SK-N-SH (cell line): Measurements from ENCODE around the gene LRP5. TPM values are rescaled to one million over a fixed set of nuclear protein-coding genes. Genes with fewer than 3 reads are reported as not detected.

ENCODE experiments used
- CTCF ChIA-PET: fragments of 300-600, 350-600 bp; formaldehyde crosslinking; extraction: SDS; loops from one replicate; lab custom pipeline; 2021; lab: Yijun Ruan, JAX
- POLR2A ChIA-PET: fragments of 350-600 bp; sonication (Branson Sonifier 250); formaldehyde crosslinking; extraction: SDS; loops from one replicate; lab custom pipeline; 2020; ENCODE audit warnings: antibody characterized with exemption, inconsistent platforms; lab: Yijun Ruan, JAX
- DNase-seq: peaks from one replicate; pipeline ENCODE4 v3.0.0; 2012
- H2AFZ ChIP-seq: fragments of 200-600 bp; sonication (generic); 2 replicates; pipeline ENCODE4 v1.8.1; 2016; ENCODE audit warnings: antibody characterized with exemption, mild to moderate bottlenecking, low read depth
- H3F3A ChIP-seq: fragments of 200-600 bp; sonication (generic); replicated peaks from 2 replicates; pipeline ENCODE3; 2016; ENCODE audit warnings: antibody characterized with exemption, mild to moderate bottlenecking; ENCODE audit not compliant: insufficient read depth
- H3K27ac ChIP-seq, 2 experiments: fragments of 200-500 bp in 1 of 2; fragments of 200-600 bp in 1 of 2; sonication (Bioruptor generic) in 1 of 2; sonication (generic), shearing (Covaris generic) in 1 of 2; 2 replicates each; pipeline versions ENCODE4 v1.5.1 to v1.6.1; 2014 to 2016; ENCODE audit warnings: low read depth in 2 of 2, inconsistent platforms in 1 of 2, low read length in 1 of 2, mild to moderate bottlenecking in 1 of 2, mixed read lengths in 1 of 2
- H3K27me3 ChIP-seq: fragments of 200-600 bp; sonication (generic), shearing (Covaris generic); 2 replicates; pipeline ENCODE4 v1.6.1; 2016; ENCODE audit warnings: mixed run types; ENCODE audit not compliant: insufficient read depth
- H3K36me3 ChIP-seq, 2 experiments: fragments of 200-500 bp in 1 of 2; fragments of 200-600 bp in 1 of 2; sonication (Bioruptor generic) in 1 of 2; sonication (generic) in 1 of 2; replicated peaks in 1 of 2; 2 replicates each; pipeline versions ENCODE3 to v1.5.1; 2014 to 2016; ENCODE audit warnings: low read length in 1 of 2, mild to moderate bottlenecking in 1 of 2; ENCODE audit not compliant: insufficient read depth in 2 of 2, control insufficient read depth in 1 of 2
- H3K4me1 ChIP-seq, 2 experiments: fragments of 200-500 bp in 1 of 2; fragments of 200-600 bp in 1 of 2; sonication (Bioruptor generic) in 1 of 2; sonication (generic), shearing (Covaris generic) in 1 of 2; 2 replicates each; pipeline versions ENCODE4 v1.5.1 to v1.6.1; 2014 to 2016; ENCODE audit warnings: low read depth in 1 of 2, low read length in 1 of 2, mixed run types in 1 of 2; ENCODE audit not compliant: insufficient read depth in 2 of 2, control insufficient read depth in 1 of 2
- H3K4me2 ChIP-seq: fragments of 200-600 bp; sonication (generic), shearing (Covaris generic); 2 replicates; pipeline ENCODE4 v1.6.1; 2017; ENCODE audit warnings: mixed run types
- H3K4me3 ChIP-seq, 2 experiments: fragments of 200-500 bp in 1 of 2; fragments of 200-600 bp in 1 of 2; sonication (Bioruptor generic) in 1 of 2; sonication (generic), shearing (Covaris generic) in 1 of 2; 2 replicates each; pipeline versions ENCODE4 v1.5.1 to v1.8.1; 2014 to 2016; ENCODE audit warnings: low read depth in 2 of 2, inconsistent platforms in 1 of 2, low read length in 1 of 2, mild to moderate bottlenecking in 1 of 2, mixed read lengths in 1 of 2, moderate library complexity in 1 of 2
- H3K79me2 ChIP-seq: fragments of 200-600 bp; sonication (generic); 2 replicates; pipeline ENCODE4 v1.8.1; 2017; ENCODE audit warnings: mild to moderate bottlenecking; ENCODE audit not compliant: insufficient read depth
- H3K9ac ChIP-seq: fragments of 200-600 bp; sonication (generic); 2 replicates; pipeline ENCODE4 v1.6.1; 2017; ENCODE audit warnings: mixed run types
- H3K9me2 ChIP-seq: fragments of 200-600 bp; sonication (generic); 2 replicates; pipeline ENCODE4 v1.6.1; 2017; ENCODE audit warnings: mixed run types
- H3K9me3 ChIP-seq: fragments of 200-600 bp; sonication (generic); 2 replicates; pipeline ENCODE4 v1.6.1; 2017; ENCODE audit warnings: mixed run types, mild to moderate bottlenecking, moderate library complexity
- H4K20me1 ChIP-seq: fragments of 200-600 bp; sonication (generic); 2 replicates; pipeline ENCODE4 v1.6.1; 2017; ENCODE audit warnings: mild to moderate bottlenecking, mixed run types; ENCODE audit not compliant: insufficient read depth
- ELF1 ChIP-seq: IDR thresholded peaks from 2 replicates; pipeline ENCODE4 v1.4.0; 2012
- EZH2phosphoT487 ChIP-seq: fragments of 200-600 bp; sonication (generic); IDR thresholded peaks from 2 replicates; pipeline ENCODE4 v1.6.1; 2017; ENCODE audit warnings: low read depth, mixed run types, mild to moderate bottlenecking, antibody characterized with exemption, moderate library complexity, borderline replicate concordance
- FOSL2 ChIP-seq: IDR thresholded peaks from 2 replicates; pipeline ENCODE4 v1.4.0; 2012; ENCODE audit warnings: low read depth, mild to moderate bottlenecking, moderate library complexity, borderline replicate concordance
- FOXJ3 ChIP-seq: sonication (generic); formaldehyde crosslinking; IDR thresholded peaks from 2 replicates; pipeline ENCODE4 v1.5.1; 2020; ENCODE audit warnings: mild to moderate bottlenecking, missing genetic modification reagents
- GABPA ChIP-seq: IDR thresholded peaks from 2 replicates; pipeline ENCODE4 v1.4.0; 2012; ENCODE audit warnings: low read depth, mild to moderate bottlenecking
- MEF2A ChIP-seq: IDR thresholded peaks from 2 replicates; pipeline ENCODE4 v1.4.0; 2012; ENCODE audit warnings: low read depth, borderline replicate concordance
- NRF1 ChIP-seq: IDR thresholded peaks from 2 replicates; pipeline ENCODE4 v1.6.1; 2012; ENCODE audit warnings: low read depth, mild to moderate bottlenecking, low read length
- POLR2AphosphoS5 ChIP-seq: IDR thresholded peaks from 2 replicates; pipeline ENCODE4 v1.6.1; 2012; ENCODE audit warnings: low read depth, low read length
- RAD21 ChIP-seq: IDR thresholded peaks from 2 replicates; pipeline ENCODE4 v1.6.1; 2012; ENCODE audit warnings: mild to moderate bottlenecking, low read length
- RCOR1 ChIP-seq: fragments of 150-350 bp; IDR thresholded peaks from 2 replicates; pipeline ENCODE4 v1.6.1; 2017; ENCODE audit warnings: antibody characterized with exemption, low read length
- REST ChIP-seq: IDR thresholded peaks from 2 replicates; pipeline ENCODE4 v1.6.1; 2012; ENCODE audit warnings: mild to moderate bottlenecking, low read depth, low read length, moderate library complexity
- RFX5 ChIP-seq: IDR thresholded peaks from 2 replicates; pipeline ENCODE4 v1.6.1; 2012; ENCODE audit warnings: mild to moderate bottlenecking, improper control_type of control experiment, low read length
- RXRA ChIP-seq: IDR thresholded peaks from 2 replicates; pipeline ENCODE4 v1.4.0; 2012; ENCODE audit warnings: low read depth, mild to moderate bottlenecking, borderline replicate concordance
- SMC3 ChIP-seq: IDR thresholded peaks from 2 replicates; pipeline ENCODE4 v1.6.1; 2012; ENCODE audit warnings: low read depth, low read length, improper control_type of control experiment
- TAF1 ChIP-seq: IDR thresholded peaks from 2 replicates; pipeline ENCODE4 v1.6.1; 2012; ENCODE audit warnings: low read depth, mild to moderate bottlenecking, low read length, moderate library complexity, borderline replicate concordance
- YY1 ChIP-seq: IDR thresholded peaks from 2 replicates; pipeline ENCODE4 v1.4.0; 2012; ENCODE audit warnings: low read depth, mild to moderate bottlenecking
- WGBS: methylation state at CpG from one replicate; pipeline ENCODE4 v1.1.6; 2017; ENCODE audit warnings: low lambda C conversion rate; 5-methylcytosine and 5-hydroxymethylcytosine counted together
- polyA plus RNA-seq, 3 experiments: library from polyadenylated mRNA; depleted of rRNA; stranded (reverse); fragments of >200 nt; gene quantifications; 2 replicates each; pipeline ENCODE4 v1.2.3, GENCODE V29; 2012
- TF ChIP-seq, protein P1 (sequence below): IDR thresholded peaks from 2 replicates; pipeline ENCODE4 v1.4.0; 2012; ENCODE audit warnings: low read depth, borderline replicate concordance
- TF ChIP-seq, protein P2 (sequence below): IDR thresholded peaks from 2 replicates; pipeline ENCODE4; 2012

The LRP5 gene
- polyA plus RNA-seq, 1 of the 3 experiments (the other 2 are of a cell fraction) = 15.0 TPM

GRCh38 chr11:68448604-68449011, 136.2 kb downstream of the LRP5 start:
- Histone ChIP-seq H3K4me1 (no peaks in the 10 kb centered on the region), H3K79me2 (no peaks in the 10 kb centered on the region), H3K4me2 (no peak overlapping the region), H3K9me2 (no peaks in the 10 kb centered on the region), H3F3A (no peaks in the 10 kb centered on the region), H4K20me1 (no peaks in the 10 kb centered on the region), H3K36me3 (peaks cover 0 to 3% of the 10 kb centered on the region in 2 experiments), H3K9me3 (no peaks in the 10 kb centered on the region), H2AFZ (no peak overlapping the region), H3K9ac (no peak overlapping the region), H3K4me3 (no peak overlapping the region), H3K27ac (no peak overlapping the region), H3K27me3 (no peaks in the 10 kb centered on the region)
- ChIA-PET CTCF (interaction anchor here (0.6 to 5.8 kb wide), 5 partner anchors 39 to 190 kb away, joined by 3 to 34 read pairs (median 3); no protein-coding TSS in a partner anchor), POLR2A (no interaction called here)
- no peak for DNase-seq
- TF ChIP-seq, protein P1, sequence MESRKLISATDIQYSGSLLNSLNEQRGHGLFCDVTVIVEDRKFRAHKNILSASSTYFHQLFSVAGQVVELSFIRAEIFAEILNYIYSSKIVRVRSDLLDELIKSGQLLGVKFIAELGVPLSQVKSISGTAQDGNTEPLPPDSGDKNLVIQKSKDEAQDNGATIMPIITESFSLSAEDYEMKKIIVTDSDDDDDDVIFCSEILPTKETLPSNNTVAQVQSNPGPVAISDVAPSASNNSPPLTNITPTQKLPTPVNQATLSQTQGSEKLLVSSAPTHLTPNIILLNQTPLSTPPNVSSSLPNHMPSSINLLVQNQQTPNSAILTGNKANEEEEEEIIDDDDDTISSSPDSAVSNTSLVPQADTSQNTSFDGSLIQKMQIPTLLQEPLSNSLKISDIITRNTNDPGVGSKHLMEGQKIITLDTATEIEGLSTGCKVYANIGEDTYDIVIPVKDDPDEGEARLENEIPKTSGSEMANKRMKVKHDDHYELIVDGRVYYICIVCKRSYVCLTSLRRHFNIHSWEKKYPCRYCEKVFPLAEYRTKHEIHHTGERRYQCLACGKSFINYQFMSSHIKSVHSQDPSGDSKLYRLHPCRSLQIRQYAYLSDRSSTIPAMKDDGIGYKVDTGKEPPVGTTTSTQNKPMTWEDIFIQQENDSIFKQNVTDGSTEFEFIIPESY = no peak
- TF ChIP-seq REST (no peak), POLR2AphosphoS5 (no peak), FOSL2 (no peak), MEF2A (no peak), RCOR1 (no peak), EZH2phosphoT487 (no peak)
- TF ChIP-seq, protein P2, sequence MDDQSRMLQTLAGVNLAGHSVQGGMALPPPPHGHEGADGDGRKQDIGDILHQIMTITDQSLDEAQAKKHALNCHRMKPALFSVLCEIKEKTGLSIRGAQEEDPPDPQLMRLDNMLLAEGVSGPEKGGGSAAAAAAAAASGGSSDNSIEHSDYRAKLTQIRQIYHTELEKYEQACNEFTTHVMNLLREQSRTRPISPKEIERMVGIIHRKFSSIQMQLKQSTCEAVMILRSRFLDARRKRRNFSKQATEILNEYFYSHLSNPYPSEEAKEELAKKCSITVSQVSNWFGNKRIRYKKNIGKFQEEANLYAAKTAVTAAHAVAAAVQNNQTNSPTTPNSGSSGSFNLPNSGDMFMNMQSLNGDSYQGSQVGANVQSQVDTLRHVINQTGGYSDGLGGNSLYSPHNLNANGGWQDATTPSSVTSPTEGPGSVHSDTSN = no peak
- WGBS = 96% methylated on average over 22 of the region's 25 CpGs

GRCh38 chr11:68449951-68450350, 137.6 kb downstream of the LRP5 start:
- Histone ChIP-seq H4K20me1 (no peaks in the 10 kb centered on the region), H3K4me2 (no peak overlapping the region), H2AFZ (no peak overlapping the region), H3K9ac (no peak overlapping the region), H3K79me2 (no peaks in the 10 kb centered on the region), H3K9me2 (no peaks in the 10 kb centered on the region), H3K27ac (no peak overlapping the region), H3K36me3 (peaks cover 0 to 3% of the 10 kb centered on the region in 2 experiments), H3F3A (no peaks in the 10 kb centered on the region), H3K9me3 (no peaks in the 10 kb centered on the region), H3K4me3 (no peak overlapping the region), H3K4me1 (no peaks in the 10 kb centered on the region), H3K27me3 (no peaks in the 10 kb centered on the region)
- DNase-seq = no peak
- POLR2A ChIA-PET = interaction anchor here (0.7 kb wide), 1 partner anchor 141 kb away, joined by 5 read pairs; no protein-coding TSS in a partner anchor
- CTCF ChIA-PET = interaction anchor here (1.0 to 5.8 kb wide), 2 partner anchors 10 to 192 kb away, joined by 3 to 34 read pairs; no protein-coding TSS in a partner anchor
- 100% methylated on average over 6 of the region's 11 CpGs for WGBS
- TF ChIP-seq RFX5 = no peak
- no peak for TF ChIP-seq SMC3
- no peak for TF ChIP-seq RXRA
- TF ChIP-seq POLR2AphosphoS5 = no peak
- TF ChIP-seq MEF2A = no peak
- TF ChIP-seq ELF1 = no peak
- TF ChIP-seq FOXJ3 (CRISPR knock-in tag) = no peak
- TF ChIP-seq GABPA = no peak
- TF ChIP-seq RAD21 = no peak
- no peak for TF ChIP-seq NRF1
- TF ChIP-seq YY1 = no peak
- TF ChIP-seq TAF1 = no peak
- no peak for TF ChIP-seq EZH2phosphoT487
- TF ChIP-seq, protein P2 = no peak
